K562 (cell line): ENCODE measurements around the gene SHB. TPM values are rescaled to one million over a fixed set of nuclear protein-coding genes. Genes with fewer than 3 reads are reported as not detected.
A peak's percentile ranks its signal among the peaks of the same experiment; 100 is the strongest.

ENCODE experiments used
- ATAC-seq: fragments of 200-7000 bp; cut with Tn5 transposase; 3 replicates; pipeline ENCODE4 v1.9.1; 2020; ENCODE audit warnings: moderate library complexity
- BruUV-seq: library from RNA; stranded (reverse); fragments of 400-500 nt; replicated peaks from 2 replicates; lab custom pipeline; 2021; lab: Mats Ljungman, UMichigan
- CTCF ChIA-PET: fragments of 300-600 bp; formaldehyde crosslinking; extraction: SDS; loops from one replicate; lab custom pipeline; 2021; ENCODE audit warnings: low intra/inter-chr PET ratio; lab: Yijun Ruan, JAX
- POLR2A ChIA-PET: fragments of 300-600, 350-650 bp; sonication (Branson Sonifier 250); formaldehyde crosslinking; extraction: SDS; loops from one replicate; lab custom pipeline; 2021; ENCODE audit warnings: antibody characterized with exemption, inconsistent platforms; lab: Yijun Ruan, JAX
- DNase-seq, 4 experiments: peaks; one replicate each; pipeline versions ENCODE4 v3.0.0 to v3.0.0-alpha.2; 2011 to 2018; ENCODE audit warnings: low spot score in 3 of 4, mixed read lengths in 3 of 4; ENCODE audit errors: extremely low read depth in 1 of 4
- FAIRE-seq: peaks from 2 replicates; lab custom pipeline; 2011; peaks lifted over from hg19 to GRCh38; lab: Jason Lieb, UNC
- H2AFZ ChIP-seq: 2 replicates; pipeline ENCODE4 v1.6.0; 2011; ENCODE audit warnings: low read depth, low read length, control low read depth, inconsistent platforms
- H3K27ac ChIP-seq: fragments of 200-600 bp; 3 replicates; pipeline ENCODE4 v1.8.0; 2011; ENCODE audit warnings: low read depth, mild to moderate bottlenecking, control low read depth, inconsistent platforms, low read length, moderate library complexity, mixed read lengths; ENCODE audit errors: extremely low read depth
- H3K27me3 ChIP-seq, 2 experiments: fragments of 300-600 bp in 1 of 2; 2 replicates in 1 of 2; 3 replicates in 1 of 2; pipeline versions ENCODE4 v1.6.0 to v1.8.0; 2011; ENCODE audit warnings: inconsistent platforms in 2 of 2, low read length in 2 of 2, mild to moderate bottlenecking in 1 of 2, mixed read lengths in 1 of 2, moderate library complexity in 1 of 2; ENCODE audit not compliant: control insufficient read depth in 2 of 2, insufficient read depth in 2 of 2
- H3K36me3 ChIP-seq: fragments of 300-600 bp; 3 replicates; pipeline ENCODE4 v1.8.0; 2011; ENCODE audit warnings: mild to moderate bottlenecking, low read length, inconsistent platforms; ENCODE audit not compliant: control insufficient read depth, insufficient read depth
- H3K4me1 ChIP-seq, 2 experiments: fragments of 200-600 bp in 1 of 2; replicated peaks in 1 of 2; 2 replicates in 1 of 2; 3 replicates in 1 of 2; pipeline versions ENCODE4 v1.5.1 to v1.8.0; 2011; ENCODE audit warnings: inconsistent platforms in 2 of 2, low read length in 2 of 2, mild to moderate bottlenecking in 1 of 2, mixed read lengths in 1 of 2, moderate library complexity in 1 of 2; ENCODE audit not compliant: control insufficient read depth in 2 of 2, insufficient read depth in 2 of 2
- H3K4me2 ChIP-seq: 2 replicates; pipeline ENCODE4 v1.6.1; 2011; ENCODE audit warnings: low read length, control low read depth, inconsistent platforms, mixed read lengths; ENCODE audit not compliant: insufficient read depth
- H3K4me3 ChIP-seq: fragments of 200-600 bp; sonication (generic), shearing (Covaris generic); 2 replicates; pipeline ENCODE4 v1.5.1; 2016; ENCODE audit warnings: control low read depth, inconsistent platforms
- H3K79me2 ChIP-seq: fragments of 200-600 bp; 3 replicates; pipeline ENCODE4 v1.8.0; 2011; ENCODE audit warnings: low read length, inconsistent platforms; ENCODE audit not compliant: control insufficient read depth, insufficient read depth
- H3K9ac ChIP-seq, 2 experiments: 2 replicates each; pipeline versions ENCODE4 v1.6.0 to v1.6.1; 2011; ENCODE audit warnings: low read depth in 2 of 2, low read length in 2 of 2, control low read depth in 1 of 2, inconsistent platforms in 1 of 2, mild to moderate bottlenecking in 1 of 2, mixed read lengths in 1 of 2; ENCODE audit not compliant: insufficient read depth in 1 of 2
- H3K9me1 ChIP-seq: one replicate; pipeline ENCODE4 v1.6.0; 2011; ENCODE audit warnings: inconsistent platforms, mild to moderate bottlenecking, low read length, moderate library complexity; ENCODE audit not compliant: control insufficient read depth, insufficient read depth
- H3K9me3 ChIP-seq: replicated peaks from 2 replicates; pipeline ENCODE4 v1.5.1; 2011; ENCODE audit warnings: low read depth, low read length, inconsistent platforms; ENCODE audit not compliant: control insufficient read depth, insufficient read depth
- H4K20me1 ChIP-seq: replicated peaks from 2 replicates; pipeline ENCODE4 v1.6.1; 2011; ENCODE audit warnings: low read length, inconsistent platforms, mixed read lengths; ENCODE audit not compliant: control insufficient read depth, insufficient read depth
- AFF4 ChIP-seq: sonication (generic); formaldehyde crosslinking; IDR thresholded peaks from 2 replicates; pipeline ENCODE4 v1.8.0; 2023; ENCODE audit warnings: mild to moderate bottlenecking, missing genetic modification reagents
- FOSL1 ChIP-seq: fragments of 200-800 bp; sonication (Bioruptor generic); conservative IDR thresholded peaks from 2 replicates; pipeline ENCODE4 v1.6.1; 2016; ENCODE audit warnings: missing genetic modification characterization, missing compliant biosample characterization
- HEY1 ChIP-seq: fragments of 250-450 bp; sonication (Bioruptor Pico); IDR thresholded peaks from 2 replicates; pipeline ENCODE4 v1.5.0; 2020; ENCODE audit warnings: mild to moderate bottlenecking, moderate library complexity, borderline replicate concordance
- JUND ChIP-seq, 2 experiments: IDR thresholded peaks; 2 replicates in 1 of 2; 3 replicates in 1 of 2; pipeline ENCODE4 v1.6.1; 2011; ENCODE audit warnings: borderline replicate concordance in 2 of 2, low read depth in 2 of 2, low read length in 2 of 2, improper control_type of control experiment in 1 of 2, missing biosample characterization in 1 of 2, missing genetic modification characterization in 1 of 2, missing genetic modification reagents in 1 of 2
- MAFK ChIP-seq: IDR thresholded peaks from 2 replicates; pipeline ENCODE4 v1.6.1; 2011; ENCODE audit warnings: low read length, improper control_type of control experiment
- NCOR1 ChIP-seq: fragments of 450-650 bp; IDR thresholded peaks from 2 replicates; pipeline ENCODE4 v1.6.1; 2016; ENCODE audit warnings: mild to moderate bottlenecking, moderate library complexity
- PML ChIP-seq: IDR thresholded peaks from 2 replicates; pipeline ENCODE4 v1.6.1; 2012; ENCODE audit warnings: low read length, inconsistent platforms
- THAP12 ChIP-seq: fragments of 250-450 bp; sonication (Bioruptor Pico); IDR thresholded peaks from 2 replicates; pipeline ENCODE4 v1.9.0; 2021; ENCODE audit warnings: mild to moderate bottlenecking, inconsistent platforms
- TSC22D4 ChIP-seq: fragments of 450-650 bp; IDR thresholded peaks from 2 replicates; pipeline ENCODE4 v1.6.1; 2016; ENCODE audit warnings: missing genetic modification characterization, missing biosample characterization, control low read depth
- ZNF12 ChIP-seq: sonication (generic); formaldehyde crosslinking; IDR thresholded peaks from 2 replicates; pipeline ENCODE4 v1.4.0; 2020; ENCODE audit warnings: mild to moderate bottlenecking, missing genetic modification reagents
- ZNF165 ChIP-seq: fragments of 250-450 bp; sonication (Bioruptor Pico); IDR thresholded peaks from 2 replicates; pipeline ENCODE4 v1.4.0; 2020; ENCODE audit warnings: borderline replicate concordance
- WGBS: fragments of 100-300 bp; shearing (Covaris generic); methylation state at CpG from one replicate; pipeline ENCODE4 v1.1.6; 2016; ENCODE audit warnings: low coverage, mixed read lengths; ENCODE audit not compliant: insufficient coverage; ENCODE audit errors: missing lambda C conversion rate; 5-methylcytosine and 5-hydroxymethylcytosine counted together
- in situ Hi-C: fragments of 300-500 bp; cut with MboI; formaldehyde crosslinking; loops from 4 replicates; pipeline ENCODE4 v1.15.0; 2018; ENCODE audit warnings: inconsistent platforms, mixed read lengths
- intact Hi-C: fragments of 100-400 bp; cut with micrococcal nuclease; formaldehyde crosslinking; loops from 2 replicates; pipeline ENCODE4 v1.14.2; 2022
- polyA plus RNA-seq, 8 experiments: library from polyadenylated mRNA; depleted of rRNA in 4 of 8; stranded (reverse) in 5 of 8; unstranded in 3 of 8; fragments of >200 nt; fragmentation: Nextera tagmentation in 2 of 8; fragmentation: Illumina TruSeq in 1 of 8; extraction: Ambion mirVana in 2 of 8; extraction: Trizol in 1 of 8; gene quantifications; 2 replicates each; pipeline versions ENCODE4 v1.2.1 to v1.2.3, GENCODE V29; 2011 to 2014; ENCODE audit warnings: inconsistent platforms in 1 of 8, missing spikeins in 1 of 8
- total RNA-seq, 7 experiments: library from RNA; depleted of rRNA in 6 of 7; stranded (reverse); fragments of >200 nt in 6 of 7; fragmentation: Illumina TruSeq in 2 of 7; extraction: Trizol in 2 of 7; gene quantifications; 2 replicates each; pipeline versions ENCODE4 v1.2.1 to v1.2.3, GENCODE V29; 2011 to 2021; ENCODE audit warnings: low replicate concordance in 1 of 7
- TF ChIP-seq, protein P1 (sequence below), 2 experiments: fragments of 450-650 bp in 1 of 2; sonication (generic) in 1 of 2; formaldehyde crosslinking in 1 of 2; IDR thresholded peaks in 1 of 2; conservative IDR thresholded peaks in 1 of 2; 2 replicates each; pipeline versions ENCODE4 v1.6.1 to v1.8.1; 2016 to 2023; ENCODE audit warnings: mild to moderate bottlenecking in 2 of 2, moderate library complexity in 2 of 2, inconsistent platforms in 1 of 2, missing genetic modification reagents in 1 of 2

SHB gene
- total and polyA plus RNA-seq, 9 of the 15 experiments (the other 6 are each of a cell fraction or from before 2014, with no cell fraction given), result 0.78 to 16.0 (median 5.3) TPM

- no peak for TF ChIP-seq AFF4
- no peak for TF ChIP-seq PML
- no peak for TF ChIP-seq THAP12 (CRISPR knock-in tag)
Measured at GRCh38 chr9:38107405-38107804, 38.4 kb upstream of the SHB start (continued).

DNA sequence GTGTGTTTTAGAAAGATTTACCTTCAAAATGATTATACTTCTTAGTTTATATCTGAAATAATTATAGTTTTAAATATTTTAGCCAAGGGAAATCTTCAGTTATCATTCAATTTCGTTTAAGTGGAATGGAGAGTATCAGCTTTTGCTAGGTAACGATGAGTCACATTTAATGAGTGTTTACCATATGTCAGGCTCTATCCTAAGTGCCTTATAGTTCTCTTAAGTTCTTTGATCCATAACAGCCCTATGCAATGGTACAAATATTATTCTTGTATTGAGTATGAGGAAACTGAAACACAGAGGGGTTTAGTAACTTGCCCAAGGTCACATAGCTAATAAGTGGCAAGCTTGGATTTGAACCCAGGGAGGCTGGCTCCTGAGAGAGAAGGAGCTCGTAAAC lies 37.5 kb upstream of the SHB start:
- Histone ChIP-seq H2AFZ (no peak overlapping the region), H3K9ac (no peak overlapping the region), H3K9me3 (no peaks in the 10 kb centered on the region), H3K9me1 (no peaks in the 10 kb centered on the region), H3K4me2 (no peak overlapping the region), H3K79me2 (no peaks in the 10 kb centered on the region), H3K27me3 (peaks cover 5 to 7% of the 10 kb centered on the region in 2 experiments; a peak in 3 of 5 replicates), H3K4me1 (peaks cover 9 to 13% of the 10 kb centered on the region in 2 experiments; a peak in 4 of 5 replicates), H4K20me1 (no peaks in the 10 kb centered on the region; the same call in 1 of the 2 replicates), H3K4me3 (no peak overlapping the region), H3K27ac (no peak overlapping the region), H3K36me3 (no peaks in the 10 kb centered on the region)
- intact Hi-C loops (no loop called here), in situ Hi-C loops (no loop called here)
- ChIA-PET POLR2A (interaction anchor here (0.6 to 1.0 kb wide), 4 partner anchors 9 to 642 kb away, joined by 3 read pairs; no protein-coding TSS in a partner anchor), CTCF (no interaction called here)
- WGBS, result 27% methylated on average over 3 of the region's 3 CpGs
- no peak for ATAC-seq
- BruUV-seq, result no TSS peak
- DNase-seq, result no peak
- no peak for FAIRE-seq
- TF ChIP-seq TSC22D4, result no peak
- TF ChIP-seq, protein P1, sequence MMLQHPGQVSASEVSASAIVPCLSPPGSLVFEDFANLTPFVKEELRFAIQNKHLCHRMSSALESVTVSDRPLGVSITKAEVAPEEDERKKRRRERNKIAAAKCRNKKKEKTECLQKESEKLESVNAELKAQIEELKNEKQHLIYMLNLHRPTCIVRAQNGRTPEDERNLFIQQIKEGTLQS (IDR thresholded peaks at IDR 0.05), result peak; percentile 54
- TF ChIP-seq, protein P1 (CRISPR knock-in tag; conservative IDR thresholded peaks at IDR 0.05), result no peak
- peak; percentile 47; the same call in 1 of the 2 replicates for TF ChIP-seq JUND (IDR thresholded peaks at IDR 0.05; ENCODE audit: borderline replicate concordance, low read depth, low read length)
- TF ChIP-seq JUND (tag; IDR thresholded peaks at IDR 0.05; ENCODE audit: borderline replicate concordance, low read depth, low read length), result peak; percentile 68; the same call in 2 of the 3 replicates
- no peak for TF ChIP-seq MAFK
- no peak for TF ChIP-seq ZNF165 (CRISPR knock-in tag)
- peak; percentile 78 for TF ChIP-seq FOSL1 (tag)
- TF ChIP-seq HEY1, result no peak
- no peak for TF ChIP-seq NCOR1
- TF ChIP-seq ZNF12, result no peak
